CD4-positive, alpha-beta T cell treated with Interleukin-1 beta for 1 hour (primary cell): ENCODE results near the gene HOXA9.

Experiments used
- DNase-seq, 2 donors: peaks; one replicate each; pipeline ENCODE4 v3.0.0-alpha.2; 2020 to 2022

Gene HOXA9

GRCh38 chr7:27124902-27125689, 40.2 kb downstream of the HOXA9 start:
- no peak for DNase-seq

GRCh38 chr7:27124096-27124901, 41.0 kb downstream of the HOXA9 start:
- DNase-seq, result no peak

GRCh38 chr7:27123477-27124053, 41.8 kb downstream of the HOXA9 start:
- no peak for DNase-seq

- DNase-seq, result no peak
Observed at GRCh38 chr7:27123007-27123476, 42.3 kb downstream of the HOXA9 start.

GRCh38 chr7:27122077-27122910, 43.0 kb downstream of the HOXA9 start:
- DNase-seq, result no peak

- DNase-seq, result no peak
Observed at GRCh38 chr7:27121684-27122076, 43.7 kb downstream of the HOXA9 start.

- no peak for DNase-seq
Observed at GRCh38 chr7:27119412-27119911, 45.9 kb downstream of the HOXA9 start.

- DNase-seq, result no peak
Observed at GRCh38 chr7:27118580-27118979, 46.8 kb downstream of the HOXA9 start.

GRCh38 chr7:27117887-27118491, 47.3 kb downstream of the HOXA9 start:
- no peak for DNase-seq

- no peak for DNase-seq
Observed at GRCh38 chr7:27116962-27117886, 48.1 kb downstream of the HOXA9 start.

GRCh38 chr7:27116031-27116961, 49.0 kb downstream of the HOXA9 start:
- DNase-seq, result no peak

- no peak for DNase-seq
Observed at GRCh38 chr7:27115221-27116026, 49.9 kb downstream of the HOXA9 start.

GRCh38 chr7:27114881-27115220, 50.5 kb downstream of the HOXA9 start:
- DNase-seq, result no peak

- DNase-seq, result no peak
Observed at GRCh38 chr7:27113991-27114769, 51.2 kb downstream of the HOXA9 start.

GRCh38 chr7:27112955-27113949, 52.1 kb downstream of the HOXA9 start:
- no peak for DNase-seq
